Camera-type eye (tissue), 1 donor: Measurements from ENCODE around the gene FBXO33. TPM values are rescaled to one million over a fixed set of nuclear protein-coding genes. Genes with fewer than 3 reads are reported as not detected.

Experiments used
- total RNA-seq: library from RNA; depleted of rRNA; stranded (reverse); fragments of >200 nt; gene quantifications from one replicate; pipeline ENCODE4 v1.2.3, GENCODE V29; 2014

The FBXO33 gene
- total RNA-seq, result 18.5 TPM

GRCh38 chr14:39432179-39432618 lies at the start of gene FBXO33:
FBXO33 (minus strand) TSS chr14:39432433; CDS start chr14:39432162, 271 bp downstream.

Other genes starting within 250 kb of the FBXO33 start
- 34.1 TPM for gene MIA2, start 198.5 kb downstream of the FBXO33 start, total RNA-seq